NOMO-1 treated with DMSO at 0.1 percent for 48 hours (cell line): ENCODE results near the gene PPP4R4.
A peak's percentile ranks its signal among the peaks of the same experiment; 100 is the strongest.

Source experiments
- DNase-seq: peaks from one replicate; lab custom pipeline; 2025; ENCODE audit not compliant: unreplicated experiment; lab: John Stamatoyannopoulos, UW

PPP4R4 gene

DNA sequence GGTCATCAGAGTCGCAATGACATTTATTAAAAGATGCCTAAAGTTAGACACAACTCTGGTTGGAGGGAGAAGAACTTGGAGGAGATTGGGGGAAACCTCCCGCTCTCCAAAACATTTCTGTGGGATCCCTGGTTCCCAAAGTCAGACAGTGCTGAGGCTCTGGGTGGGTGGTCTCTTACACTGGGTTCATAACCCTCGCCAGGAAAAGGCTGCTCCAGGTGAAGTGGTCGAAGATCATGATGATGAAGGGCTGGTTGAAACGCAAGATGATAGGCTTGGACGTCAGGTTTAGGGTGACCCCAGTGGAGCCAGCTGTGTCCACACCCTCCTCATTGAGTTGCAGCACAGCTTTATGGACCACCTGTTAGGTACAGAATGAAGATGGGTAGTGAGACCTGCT, 130.1 kb downstream of the PPP4R4 start:
- DNase-seq = no peak

DNA sequence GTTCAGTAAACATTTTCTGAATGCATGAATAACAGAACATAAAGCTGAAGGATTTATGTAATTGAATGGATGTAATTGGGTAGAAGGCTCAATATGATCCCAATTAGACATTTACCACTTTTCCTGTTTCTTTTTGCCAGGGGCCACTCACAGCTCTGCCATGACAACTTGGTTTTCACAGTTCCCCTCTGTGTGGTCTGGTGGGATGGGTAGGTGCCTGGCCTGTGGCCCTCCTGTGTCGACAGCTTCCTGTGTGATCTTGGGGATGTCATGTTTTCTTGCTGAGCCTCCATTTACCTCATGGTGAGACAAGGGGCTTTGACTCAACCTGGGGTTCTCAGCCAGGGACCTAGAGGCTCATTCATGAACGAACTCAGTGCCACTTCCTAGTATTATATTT, 131.5 kb downstream of the PPP4R4 start:
- DNase-seq = no peak

DNA sequence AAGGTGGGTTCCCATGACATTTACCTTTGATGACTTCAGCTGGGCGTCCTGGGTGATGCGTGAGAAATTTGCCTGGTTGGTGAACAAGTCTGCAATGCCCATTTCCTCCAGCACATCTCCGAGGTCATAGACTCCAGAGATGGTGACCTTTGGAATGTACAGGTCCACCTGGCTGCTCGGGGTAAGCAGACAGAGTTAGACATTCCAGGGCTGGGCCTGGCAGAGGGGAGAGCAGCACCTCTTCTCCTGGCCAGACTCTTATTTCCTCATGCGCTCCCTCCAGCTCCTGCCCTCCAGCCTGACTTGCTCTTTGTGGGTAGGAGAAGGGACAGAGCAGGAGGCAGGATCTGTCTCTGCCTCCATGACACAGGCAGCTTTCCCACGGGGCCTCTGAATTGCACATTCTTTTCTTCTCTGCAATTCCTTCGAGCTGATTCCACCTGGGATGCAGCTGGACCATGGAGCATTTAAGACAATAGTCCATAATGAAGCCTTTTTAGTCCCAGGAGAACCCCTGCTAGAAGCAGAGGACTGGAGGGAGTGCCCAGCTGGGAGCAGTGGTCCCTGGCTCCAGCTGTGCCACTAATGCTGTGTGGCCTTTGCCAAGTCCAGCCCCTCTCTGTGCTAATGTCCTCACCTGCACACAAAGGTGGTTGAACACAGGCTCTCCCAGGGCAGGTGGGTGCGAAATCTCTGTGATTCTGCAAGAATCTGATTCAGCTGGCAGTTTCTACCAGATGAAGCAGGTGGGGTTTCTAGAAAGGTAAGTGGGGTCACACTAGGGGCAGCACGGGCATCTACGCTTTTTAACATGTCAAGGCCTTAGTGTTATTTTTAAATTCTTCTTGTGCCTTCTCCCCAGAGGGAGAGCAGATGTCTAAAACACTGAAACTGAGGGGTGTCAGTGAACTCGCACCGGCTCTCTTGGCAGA, 132.2 kb downstream of the PPP4R4 start:
- DNase-seq = no peak

GRCh38 chr14:94307410-94307992, 133.4 kb downstream of the PPP4R4 start:
- DNase-seq = peak; percentile 4

DNA sequence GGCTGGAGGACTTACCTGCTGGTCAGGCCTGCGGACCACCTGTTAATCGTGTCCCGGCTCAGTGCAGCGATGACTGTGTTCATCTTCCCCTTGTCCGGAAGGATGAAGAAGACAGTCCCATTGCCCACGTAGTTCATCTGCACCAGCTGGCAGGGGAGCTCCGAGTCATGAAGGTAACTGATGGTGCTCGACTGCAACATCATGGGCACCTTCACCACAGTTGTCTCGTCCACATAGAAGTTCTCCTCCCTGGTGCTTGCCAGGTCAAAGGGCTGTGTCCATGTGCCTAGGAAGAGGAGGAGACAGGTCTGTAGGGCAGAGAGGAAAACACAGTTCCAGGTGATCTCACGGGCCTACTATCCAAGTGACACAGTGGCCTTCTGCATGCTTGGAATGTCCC, 135.6 kb downstream of the PPP4R4 start:
- no peak for DNase-seq

DNA sequence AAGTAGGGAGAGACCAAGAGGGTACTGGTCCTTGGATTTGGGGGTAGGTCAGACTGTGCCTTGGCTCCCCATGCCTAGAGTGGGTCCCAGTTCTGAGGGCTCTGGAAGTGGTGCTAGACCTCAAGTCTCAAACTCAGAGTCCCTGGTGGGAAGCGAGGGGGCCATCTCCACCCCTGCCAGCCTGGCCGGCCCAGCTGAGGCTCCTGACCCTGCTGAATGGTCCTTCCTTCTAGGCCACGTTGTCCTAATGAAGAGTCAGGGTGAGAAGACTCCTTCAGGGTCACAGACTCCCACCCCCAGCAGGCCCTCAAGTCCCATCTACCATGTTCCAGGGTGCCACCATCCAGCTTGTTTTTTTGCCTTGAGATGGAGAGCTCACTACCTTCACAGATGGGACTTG, 136.1 kb downstream of the PPP4R4 start:
- no peak for DNase-seq

GRCh38 chr14:94312481-94313246, 138.5 kb downstream of the PPP4R4 start:
- no peak for DNase-seq

DNA sequence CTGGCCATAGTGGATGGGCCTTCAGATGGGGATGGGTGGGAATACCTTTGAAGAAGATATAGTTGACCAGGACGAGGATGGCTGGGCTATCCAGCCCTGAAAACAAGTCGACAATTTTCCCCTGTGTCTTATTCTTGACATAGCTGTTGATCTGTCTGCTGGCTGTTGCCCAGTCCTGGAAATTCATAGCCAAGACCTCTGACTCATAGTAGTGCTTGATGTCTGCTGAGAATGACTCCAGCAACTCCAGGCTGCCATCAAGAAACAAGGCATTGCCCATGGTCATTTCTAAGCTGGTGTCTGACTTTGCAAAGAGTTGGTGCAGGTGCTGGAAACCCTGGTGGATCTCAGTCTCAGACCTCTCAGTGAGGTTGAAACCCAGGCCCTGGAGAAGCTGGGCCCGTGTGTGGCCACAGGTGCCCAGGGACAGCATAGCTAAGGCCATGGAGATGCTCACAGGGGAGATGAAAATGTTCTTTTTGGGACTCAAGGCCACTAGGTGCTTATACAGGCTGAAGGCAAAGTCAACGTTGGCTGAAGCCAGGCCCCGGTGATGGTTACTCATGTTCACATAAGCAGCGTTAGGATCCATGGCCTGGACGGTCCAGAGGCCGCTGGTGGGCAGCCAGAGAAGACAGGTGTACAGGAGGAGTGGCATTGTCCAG, 140.0 kb downstream of the PPP4R4 start:
- no peak for DNase-seq

GRCh38 chr14:94314890-94315289, 140.8 kb downstream of the PPP4R4 start:
- no peak for DNase-seq

GRCh38 chr14:94316692-94317091, 142.6 kb downstream of the PPP4R4 start:
- DNase-seq = no peak

DNA sequence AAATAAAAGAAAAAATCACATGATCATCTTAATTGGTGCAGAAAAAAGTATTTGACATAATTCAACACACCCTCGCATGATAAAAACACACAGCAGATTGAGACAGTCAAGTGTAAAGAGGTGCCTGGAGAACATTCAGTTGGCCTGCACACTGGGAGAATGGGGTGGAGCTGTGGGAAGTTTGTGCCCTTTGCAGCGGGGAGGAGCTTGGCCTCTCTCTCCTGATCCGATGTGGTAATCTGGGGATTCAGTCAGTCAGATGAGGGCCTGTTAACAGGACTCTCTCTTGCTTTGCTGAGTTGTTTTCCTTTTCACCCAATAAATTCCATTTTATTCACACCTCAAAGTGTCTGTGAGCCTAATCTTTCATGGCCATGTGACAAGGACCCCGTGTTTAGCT, 143.1 kb downstream of the PPP4R4 start:
- DNase-seq = no peak

DNA sequence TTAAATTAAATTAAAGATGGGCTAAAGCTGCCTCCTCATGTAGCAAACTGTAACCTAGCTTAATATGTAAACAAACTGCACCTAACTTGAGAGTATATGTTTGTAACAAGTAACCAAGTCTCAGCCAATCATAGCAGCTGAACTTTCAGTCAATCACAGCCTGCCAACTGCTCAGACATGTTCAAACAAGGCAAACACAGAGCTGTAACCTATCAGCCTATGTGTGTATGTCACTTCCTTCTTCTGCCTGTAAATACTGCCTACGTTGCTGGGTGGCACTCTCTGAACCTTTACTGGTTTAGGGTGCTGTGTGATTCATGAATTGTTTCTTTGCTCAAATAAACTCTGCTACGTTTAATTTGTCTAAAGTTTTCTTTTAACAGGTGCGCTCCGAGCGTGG, 146.1 kb downstream of the PPP4R4 start:
- no peak for DNase-seq

DNA sequence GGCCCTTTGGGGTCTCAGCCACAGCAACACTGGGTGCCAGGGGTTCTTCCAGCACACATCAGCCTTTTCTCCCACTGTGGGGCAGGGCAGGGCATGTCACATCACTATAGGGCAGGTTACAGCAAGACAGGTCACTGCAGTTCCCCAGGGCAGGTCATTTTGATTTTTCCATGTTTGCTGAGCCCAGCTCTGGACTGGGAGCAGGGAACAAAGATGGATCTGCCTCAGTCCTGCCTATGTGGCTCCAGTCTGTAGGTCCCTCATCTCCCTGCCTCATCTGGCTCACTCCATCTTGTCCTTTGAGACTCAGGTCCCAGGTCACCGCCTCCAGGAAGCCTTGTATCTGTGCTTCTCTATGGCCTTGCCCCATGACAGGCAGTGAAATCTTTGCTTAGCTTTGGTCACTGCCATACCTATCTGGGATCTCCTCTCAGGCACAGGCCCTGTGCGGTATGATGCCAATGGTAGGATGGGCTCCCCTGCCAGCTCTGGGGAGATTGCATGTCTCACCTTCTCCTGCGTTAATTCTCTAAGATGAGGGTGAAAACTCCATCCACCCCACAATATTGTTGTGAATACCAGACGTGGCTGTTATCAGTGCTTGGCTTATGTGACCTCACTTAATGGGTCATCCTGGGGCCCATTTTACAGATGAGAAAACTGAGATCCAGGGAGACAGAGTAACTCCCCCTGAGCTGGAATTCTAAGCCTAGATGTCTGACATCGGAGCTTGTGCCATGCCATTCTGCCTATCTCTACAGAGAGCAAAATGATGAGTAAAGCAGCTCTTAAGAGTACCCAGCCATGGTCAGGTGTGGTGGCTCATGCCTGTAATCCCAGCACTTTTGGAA, 147.5 kb downstream of the PPP4R4 start:
- no peak for DNase-seq

- no peak for DNase-seq
Measured at GRCh38 chr14:94322648-94323570, 148.8 kb downstream of the PPP4R4 start, which contains the start of gene SERPINA6. Gene SERPINA6 (minus strand): TSS chr14:94323336. CDS start chr14:94314648, 8,688 bp downstream.

- DNase-seq = no peak
Measured at GRCh38 chr14:94328196-94328595, 154.1 kb downstream of the PPP4R4 start.
